Astrocyte (in vitro differentiated cells and primary cell): ENCODE data around the gene APOBR.

Experiments used
- CTCF ChIP-seq: IDR thresholded peaks from 2 replicates; pipeline ENCODE4 v1.5.1; 2011; ENCODE audit warnings: low read depth, mild to moderate bottlenecking, inconsistent platforms, low read length, moderate library complexity; ENCODE audit not compliant: insufficient read depth
- EZH2 ChIP-seq: IDR thresholded peaks from 2 replicates; pipeline ENCODE4 v1.6.1; 2012; ENCODE audit warnings: mild to moderate bottlenecking, low read length, inconsistent platforms; ENCODE audit not compliant: insufficient read depth

GRCh38 chr16:28520672-28521071, 26.2 kb downstream of the APOBR start:
- TF ChIP-seq CTCF = no peak
- TF ChIP-seq EZH2 = no peak
